Retinal pigment epithelial cell (primary cell): Measurements from ENCODE around the gene EFHD2.

Experiments
- DNase-seq: peaks from one replicate; pipeline ENCODE4 v3.0.0-alpha.2; 2010; ENCODE audit warnings: low read depth
- H3K4me3 ChIP-seq: 2 replicates; pipeline ENCODE4 v1.5.1; 2011; ENCODE audit warnings: mild to moderate bottlenecking, low read length, control low read depth, moderate library complexity
- TF ChIP-seq, protein P1 (sequence below): conservative IDR thresholded peaks from 2 replicates; pipeline ENCODE4 v1.5.1; 2011; ENCODE audit warnings: low read depth, low read length, control low read depth, inconsistent platforms

The EFHD2 gene

DNA sequence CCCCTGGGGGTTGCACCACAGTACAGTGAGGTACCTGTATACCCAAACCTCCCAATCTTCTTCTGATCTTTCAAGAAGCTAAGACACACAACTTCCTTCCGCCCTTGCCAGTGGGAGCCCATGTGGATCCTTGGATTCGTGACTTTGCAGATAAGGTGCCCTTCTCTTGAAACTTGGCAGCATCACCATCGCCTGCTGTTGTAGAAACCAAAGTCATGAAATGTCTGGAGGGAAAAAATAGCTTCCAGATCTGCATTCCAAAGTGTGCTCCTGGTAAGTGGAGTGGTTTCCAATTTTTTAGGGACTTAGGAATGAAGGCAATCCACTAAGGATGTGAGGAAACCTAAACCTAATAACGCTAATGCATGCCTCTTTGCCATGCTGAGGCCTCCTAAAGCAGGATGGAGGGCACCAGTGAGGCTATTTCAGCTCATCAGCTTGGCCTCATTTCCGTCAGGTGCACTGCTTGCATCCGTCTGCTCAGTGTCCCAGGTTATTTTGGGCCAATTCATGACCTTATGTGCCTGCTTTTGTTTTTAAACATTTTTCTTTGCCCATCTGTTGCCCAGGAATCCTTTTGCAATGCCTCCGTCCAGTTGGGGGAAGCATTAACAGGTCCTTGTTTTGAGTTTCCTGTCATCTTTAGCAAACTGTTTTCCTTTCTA lies 8.2 kb upstream of the EFHD2 start:
- no peak for DNase-seq

DNA sequence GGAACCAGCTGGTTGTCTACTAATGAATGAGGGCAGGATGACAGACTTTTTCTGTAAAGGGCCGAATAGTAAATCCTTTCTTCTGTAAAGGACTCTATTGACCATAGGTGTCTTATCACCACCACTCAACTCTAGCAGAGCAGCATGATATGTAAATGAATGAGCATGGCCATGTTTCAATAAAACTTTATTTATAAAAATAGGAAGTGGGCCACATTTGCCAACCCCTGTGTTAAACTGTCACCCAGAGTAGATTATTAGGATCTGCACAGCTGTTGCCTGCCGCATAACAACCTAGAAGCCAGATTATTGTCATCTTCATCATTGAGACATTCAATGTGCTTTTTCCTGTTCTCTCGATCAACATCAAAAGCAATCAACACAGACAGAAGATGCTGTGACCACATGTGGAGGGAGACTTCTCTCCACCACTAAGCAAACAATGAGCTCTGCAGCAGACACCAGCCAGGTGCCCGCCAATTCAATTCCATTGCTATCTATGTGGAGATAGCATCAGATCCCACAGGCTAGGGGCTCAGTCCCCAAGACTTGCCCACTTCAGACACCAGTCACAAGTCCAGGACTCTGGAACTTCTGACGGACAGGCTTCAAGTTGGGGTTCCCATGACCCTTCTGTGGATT lies 6.8 kb upstream of the EFHD2 start:
- H3K4me3 ChIP-seq: no peak overlapping the region
- DNase-seq: no peak

More for the DNA sequence above, 8.2 kb upstream of the EFHD2 start:
- no peak overlapping the region for H3K4me3 ChIP-seq
- TF ChIP-seq, protein P1, sequence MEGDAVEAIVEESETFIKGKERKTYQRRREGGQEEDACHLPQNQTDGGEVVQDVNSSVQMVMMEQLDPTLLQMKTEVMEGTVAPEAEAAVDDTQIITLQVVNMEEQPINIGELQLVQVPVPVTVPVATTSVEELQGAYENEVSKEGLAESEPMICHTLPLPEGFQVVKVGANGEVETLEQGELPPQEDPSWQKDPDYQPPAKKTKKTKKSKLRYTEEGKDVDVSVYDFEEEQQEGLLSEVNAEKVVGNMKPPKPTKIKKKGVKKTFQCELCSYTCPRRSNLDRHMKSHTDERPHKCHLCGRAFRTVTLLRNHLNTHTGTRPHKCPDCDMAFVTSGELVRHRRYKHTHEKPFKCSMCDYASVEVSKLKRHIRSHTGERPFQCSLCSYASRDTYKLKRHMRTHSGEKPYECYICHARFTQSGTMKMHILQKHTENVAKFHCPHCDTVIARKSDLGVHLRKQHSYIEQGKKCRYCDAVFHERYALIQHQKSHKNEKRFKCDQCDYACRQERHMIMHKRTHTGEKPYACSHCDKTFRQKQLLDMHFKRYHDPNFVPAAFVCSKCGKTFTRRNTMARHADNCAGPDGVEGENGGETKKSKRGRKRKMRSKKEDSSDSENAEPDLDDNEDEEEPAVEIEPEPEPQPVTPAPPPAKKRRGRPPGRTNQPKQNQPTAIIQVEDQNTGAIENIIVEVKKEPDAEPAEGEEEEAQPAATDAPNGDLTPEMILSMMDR: no peak

DNA sequence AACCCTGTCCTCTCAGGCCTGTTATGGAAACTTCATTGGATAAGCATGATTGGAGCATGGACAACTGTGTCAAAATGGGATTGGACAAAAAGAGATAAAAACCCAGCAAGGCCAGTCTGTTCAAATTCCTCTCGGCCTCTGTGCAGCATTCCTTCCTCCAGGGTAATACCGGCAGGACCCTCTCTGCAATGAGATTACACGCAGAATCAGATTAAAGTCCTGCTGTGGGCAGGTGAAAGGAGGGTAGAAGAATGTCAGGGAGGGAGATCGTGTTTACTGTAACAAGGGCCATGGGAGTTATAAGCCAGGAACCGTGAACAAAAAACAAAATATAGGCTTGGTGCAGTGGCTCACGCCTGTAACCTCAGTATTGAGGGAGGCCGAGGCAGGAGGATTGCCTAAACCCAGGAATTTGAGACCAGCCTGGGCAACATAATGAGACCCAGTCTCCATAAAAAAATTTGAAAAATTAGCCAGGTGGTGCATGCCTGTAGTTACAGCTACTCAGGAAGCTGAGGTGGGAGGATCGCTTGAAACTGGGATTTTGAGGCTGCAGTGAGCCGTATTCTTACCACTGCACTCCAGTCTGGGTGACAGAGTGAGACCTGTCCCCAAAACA lies 5.6 kb upstream of the EFHD2 start:
- TF ChIP-seq, protein P1: no peak
- DNase-seq: no peak
- no peak overlapping the region for H3K4me3 ChIP-seq

More for the DNA sequence above, 6.8 kb upstream of the EFHD2 start:
- TF ChIP-seq, protein P1: no peak

DNA sequence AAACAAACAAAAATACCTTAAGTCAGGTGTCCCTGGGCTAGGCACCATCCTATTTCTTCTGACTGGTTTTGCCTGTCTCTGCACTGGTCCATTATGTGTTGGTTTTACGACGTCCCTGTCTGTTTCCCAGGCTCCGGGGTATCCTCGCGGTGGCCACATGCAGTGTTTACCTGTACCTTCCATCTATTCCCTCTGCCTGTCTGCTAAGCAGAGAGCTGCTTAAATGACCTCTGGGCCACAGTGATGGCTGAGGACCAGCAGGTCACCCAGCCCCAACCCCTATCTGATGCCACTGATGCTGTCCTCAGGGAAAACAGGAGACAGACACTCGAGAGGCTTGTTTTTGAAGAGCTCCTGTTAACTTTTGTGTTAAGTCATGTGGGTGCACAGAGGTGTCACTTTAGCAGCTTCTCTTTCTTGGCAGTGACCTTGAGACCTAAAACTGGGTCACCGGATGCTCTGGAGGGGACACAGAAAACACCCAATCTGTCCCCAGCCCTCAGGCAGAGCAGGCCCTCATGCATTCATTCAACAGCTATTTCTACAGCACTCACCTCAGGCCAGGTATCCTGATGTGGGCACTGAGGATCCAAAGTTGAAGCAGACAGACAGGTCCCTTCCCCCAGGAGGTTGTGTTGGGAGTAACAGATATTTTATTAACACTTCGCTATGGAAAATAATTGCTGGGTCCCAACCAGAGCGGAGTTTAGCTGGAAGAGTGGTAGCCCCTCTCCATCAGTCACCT lies 4.4 kb upstream of the EFHD2 start:
- TF ChIP-seq, protein P1: no peak
- H3K4me3 ChIP-seq: no peak overlapping the region
- no peak for DNase-seq

DNA sequence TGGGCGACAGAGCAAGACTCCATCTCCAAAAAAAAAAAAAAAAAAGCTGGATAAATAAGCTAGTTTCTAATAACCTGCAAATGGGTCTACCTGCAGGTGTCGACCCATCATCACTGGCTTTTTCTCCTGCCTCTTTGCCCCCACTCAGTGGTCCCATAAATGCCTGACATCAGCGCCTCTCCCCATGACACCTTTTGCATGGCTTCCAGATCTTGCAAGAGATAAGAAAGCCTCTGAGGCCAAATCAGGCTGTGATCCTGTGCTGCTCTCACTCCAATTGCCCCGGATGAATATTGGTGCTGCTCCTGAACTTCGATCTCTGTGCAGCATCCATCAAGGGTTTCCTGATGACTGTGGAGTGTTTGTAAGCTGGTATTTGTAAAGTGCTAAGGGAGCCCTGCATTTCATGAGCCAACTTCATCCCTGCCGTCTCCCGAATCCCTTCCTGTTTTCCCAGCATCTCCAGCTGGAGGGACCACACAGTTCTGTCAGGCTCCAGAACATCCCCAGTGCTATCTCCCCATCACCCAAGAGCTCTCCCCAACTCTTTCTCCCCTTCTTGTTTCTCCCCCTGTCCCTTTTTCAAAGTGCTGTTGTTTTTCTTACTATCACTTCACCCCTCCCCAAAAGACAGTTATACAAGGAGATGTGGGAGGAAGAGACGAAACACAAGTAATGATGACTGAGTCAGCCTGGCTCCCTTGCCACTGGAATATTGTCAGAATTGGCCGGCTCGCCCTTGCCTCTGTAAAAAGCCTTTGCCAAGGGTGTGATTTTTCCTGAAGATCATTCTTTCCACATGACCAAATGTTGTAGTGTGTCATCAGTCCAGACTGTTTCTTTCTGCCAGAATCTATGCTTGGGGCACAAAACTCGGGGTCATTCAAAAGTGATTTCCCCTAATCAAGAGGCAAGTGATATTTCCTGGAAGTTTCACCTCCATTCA lies 2.8 kb upstream of the EFHD2 start:
- DNase-seq: peak; percentile 34

DNA sequence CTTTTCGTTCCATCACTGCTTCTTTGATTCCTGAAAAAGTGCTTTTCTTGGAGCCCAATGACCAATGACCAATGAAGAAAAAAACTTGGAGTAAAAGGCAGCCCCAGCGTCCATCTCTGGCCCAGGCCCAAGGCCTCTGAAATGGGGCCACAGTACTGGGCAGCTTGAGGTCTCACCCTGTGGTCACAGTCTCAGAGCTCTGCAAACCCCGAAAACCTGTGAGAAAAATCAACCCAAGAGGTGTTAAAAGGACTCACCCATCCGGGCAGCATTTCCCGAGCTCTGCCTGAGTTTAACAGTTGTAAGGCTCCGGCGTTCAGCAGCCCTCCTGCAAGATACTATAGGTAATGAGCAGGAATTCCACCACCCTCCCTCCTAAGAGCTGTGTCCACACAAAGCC lies 2.1 kb upstream of the EFHD2 start:
- TF ChIP-seq, protein P1: no peak
- no peak for DNase-seq
- H3K4me3 ChIP-seq: no peak overlapping the region

More for the DNA sequence above, 2.8 kb upstream of the EFHD2 start:
- TF ChIP-seq, protein P1: no peak
- H3K4me3 ChIP-seq: no peak overlapping the region
